GM12875 (cell line): ENCODE measurements around the gene MAFB.

ENCODE experiments used
- H3K4me3 ChIP-seq: one replicate; pipeline ENCODE4 v1.5.1; 2011; ENCODE audit warnings: low read depth, low read length, control low read depth
- CTCF ChIP-seq: IDR thresholded peaks from 2 replicates; pipeline ENCODE4 v1.5.1; 2011; ENCODE audit warnings: low read depth, mild to moderate bottlenecking, control low read depth, inconsistent platforms, low read length, moderate library complexity, borderline replicate concordance; ENCODE audit not compliant: insufficient read depth

The MAFB gene

DNA sequence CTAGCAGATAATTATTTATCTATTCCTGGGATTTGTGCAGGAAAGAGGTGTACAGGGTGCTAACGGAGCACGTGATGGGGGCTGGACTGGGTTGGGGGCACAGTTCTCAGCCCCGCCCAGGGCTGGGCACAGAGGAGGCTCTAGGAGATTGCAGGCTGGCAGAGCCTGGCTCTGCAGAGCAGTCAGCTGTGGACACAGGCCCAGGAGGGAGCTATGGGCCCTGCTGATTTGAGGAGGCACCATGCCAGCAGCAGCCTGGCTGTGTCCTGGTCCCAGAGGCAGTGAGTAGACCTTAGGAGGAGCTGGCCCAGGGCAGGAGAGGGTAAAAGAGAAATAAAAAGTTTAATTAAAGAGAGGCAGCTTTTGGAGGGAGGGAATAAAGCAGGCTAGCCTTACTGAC lies 19.3 kb downstream of the MAFB start:
- TF ChIP-seq CTCF: no peak
- H3K4me3 ChIP-seq: no peak overlapping the region

- TF ChIP-seq CTCF: no peak
- H3K4me3 ChIP-seq: no peak overlapping the region
Observed at GRCh38 chr20:40668449-40669228, 20.4 kb downstream of the MAFB start.

DNA sequence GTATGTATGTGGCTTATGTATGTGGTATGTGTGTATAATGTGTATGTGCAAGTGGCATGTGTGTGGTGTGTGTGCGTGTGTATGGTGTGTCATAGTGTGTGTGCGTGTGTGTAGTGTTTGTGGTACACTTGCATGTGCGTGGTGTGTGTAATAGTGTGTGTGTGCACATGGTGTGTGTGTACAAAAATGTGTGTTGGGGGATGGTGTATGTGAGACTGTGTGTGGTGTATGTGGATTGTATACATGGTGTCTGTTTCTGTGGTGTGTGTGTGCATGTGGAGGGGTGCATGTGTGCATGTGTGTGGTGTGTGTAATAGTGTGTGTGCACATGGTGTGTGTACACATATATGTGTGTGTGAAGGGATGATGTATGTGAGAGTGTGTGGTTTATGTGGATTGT lies 21.5 kb downstream of the MAFB start:
- TF ChIP-seq CTCF: no peak
- no peak overlapping the region for H3K4me3 ChIP-seq

DNA sequence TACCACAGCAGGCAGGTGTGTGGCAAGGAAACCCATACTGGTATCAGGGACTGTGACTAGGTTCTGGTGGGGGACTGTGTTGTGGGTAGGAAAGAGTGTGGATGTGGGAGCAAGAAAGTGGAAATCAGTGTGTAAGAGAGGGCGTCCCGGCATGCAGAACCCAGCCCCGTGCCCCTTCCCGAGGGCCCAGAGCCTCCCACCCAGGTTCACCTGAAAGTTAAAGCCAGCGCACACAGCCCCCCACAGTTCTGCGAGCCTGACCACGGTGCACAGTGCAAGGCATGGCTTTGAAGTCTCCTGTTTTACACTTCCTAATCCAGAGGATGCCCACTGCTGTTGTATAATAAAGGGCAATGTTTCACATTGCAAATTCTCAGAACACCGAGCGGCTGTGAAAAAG lies 22.7 kb downstream of the MAFB start:
- TF ChIP-seq CTCF: no peak
- no peak overlapping the region for H3K4me3 ChIP-seq

DNA sequence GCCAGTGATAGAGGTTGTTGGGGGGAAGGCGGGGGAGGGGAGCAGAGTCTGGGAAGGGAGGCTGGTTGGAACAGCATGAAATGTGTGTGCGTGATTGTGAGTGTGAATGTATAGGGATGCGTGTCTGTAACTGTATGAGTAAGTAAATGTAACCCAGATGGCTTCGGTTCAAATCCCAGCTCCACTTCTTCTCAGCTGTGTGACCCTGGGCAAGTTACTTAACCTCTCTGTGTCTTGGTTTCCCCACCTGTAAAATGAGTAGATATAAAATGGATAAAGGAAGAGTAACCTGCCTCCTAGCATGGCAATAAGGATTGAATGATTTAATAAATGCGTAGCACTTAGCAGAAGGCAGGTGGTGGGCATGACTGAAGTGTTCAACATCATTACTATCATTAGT lies 24.1 kb downstream of the MAFB start:
- H3K4me3 ChIP-seq: no peak overlapping the region
- no peak for TF ChIP-seq CTCF

DNA sequence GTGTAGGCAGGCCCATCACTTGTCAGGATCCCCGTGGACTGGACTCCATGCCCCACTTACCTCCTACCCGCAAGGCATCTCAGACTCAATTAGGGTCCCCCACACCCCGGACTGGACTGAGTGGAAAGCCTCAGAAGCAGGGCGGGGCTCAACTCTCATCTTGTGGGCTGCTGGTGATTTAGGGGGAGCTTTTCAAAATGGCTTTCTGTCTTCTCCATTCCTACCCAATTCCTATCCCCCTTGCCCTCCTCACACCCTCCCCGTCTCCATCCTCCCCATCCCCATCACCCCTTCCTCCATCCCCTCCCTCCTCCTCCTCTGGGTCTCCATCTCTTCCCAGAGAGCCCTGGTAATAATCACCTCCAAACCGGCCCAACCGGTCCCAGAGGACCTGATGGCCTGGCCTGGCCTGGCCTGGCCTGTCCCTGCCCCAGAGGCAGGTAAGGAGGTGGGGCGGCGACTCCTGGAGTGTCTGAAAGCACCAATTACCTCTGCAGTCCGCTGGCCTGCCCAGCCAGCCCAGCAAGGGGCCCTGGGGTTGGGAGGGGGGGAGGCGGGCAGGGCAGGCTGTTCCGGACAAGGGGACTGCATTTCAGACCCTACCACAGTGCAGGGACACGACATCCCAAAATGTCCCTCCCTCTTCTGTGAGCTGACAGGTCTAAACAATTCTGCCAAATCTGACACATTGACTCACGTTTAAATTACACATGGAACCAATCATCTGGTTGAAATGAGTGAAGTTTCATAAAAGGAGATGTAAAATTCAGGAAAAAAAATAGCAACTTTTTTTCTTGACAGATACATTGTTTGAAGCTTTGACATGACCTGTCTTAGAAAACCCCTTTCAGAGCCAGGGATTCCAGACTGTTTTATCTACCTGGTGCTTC lies 24.8 kb downstream of the MAFB start:
- TF ChIP-seq CTCF: no peak
- H3K4me3 ChIP-seq: no peak overlapping the region

DNA sequence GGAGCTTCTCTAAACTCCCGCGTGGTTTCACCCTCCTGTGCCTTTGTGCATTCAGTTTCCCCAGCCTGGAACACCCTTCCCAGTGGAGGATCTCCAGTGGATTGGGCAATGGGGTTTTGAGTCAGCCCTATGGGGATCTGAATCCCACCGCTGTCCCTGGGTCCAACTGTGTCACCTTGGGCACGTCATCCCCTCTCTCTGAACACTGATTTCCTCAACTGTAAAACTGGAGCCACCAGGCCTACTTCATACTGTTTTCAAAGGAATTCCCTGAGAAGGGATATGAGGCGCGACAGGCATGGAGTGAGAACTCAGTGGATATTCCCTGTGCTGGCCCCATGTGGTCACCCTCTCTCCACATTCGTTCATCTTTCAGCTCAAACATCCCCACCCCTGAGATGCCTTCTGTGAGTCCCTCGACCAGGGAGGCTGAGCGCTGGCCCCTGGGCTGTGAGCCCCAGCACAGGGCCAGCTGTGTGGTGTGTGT lies 25.7 kb downstream of the MAFB start:
- no peak for TF ChIP-seq CTCF
- H3K4me3 ChIP-seq: no peak overlapping the region
